K562 (cell line): ENCODE measurements around the gene YBX1. TPM values are rescaled to one million over a fixed set of nuclear protein-coding genes. Genes with fewer than 3 reads are reported as not detected.

Experiments
- ATF1 ChIP-seq, 2 experiments: fragments of 450-650 bp in 1 of 2; IDR thresholded peaks; 2 replicates each; pipeline ENCODE4 v1.6.1; 2016; ENCODE audit warnings: missing compliant biosample characterization in 1 of 2, missing genetic modification characterization in 1 of 2
- FOS ChIP-seq: IDR thresholded peaks from 3 replicates; pipeline ENCODE4 v1.6.1; 2011; ENCODE audit not compliant: insufficient read length; ENCODE audit errors: extremely low read depth
- FOXJ3 ChIP-seq: sonication (generic); formaldehyde crosslinking; IDR thresholded peaks from 2 replicates; pipeline ENCODE4 v1.4.0; 2020; ENCODE audit warnings: mild to moderate bottlenecking, missing genetic modification reagents
- FUS ChIP-seq: fragments of 200-400 bp; formaldehyde crosslinking; optimal IDR thresholded peaks from 2 replicates; pipeline ENCODE3; 2017; ENCODE audit warnings: low read depth, low read length
- KAT7 ChIP-seq: sonication (generic); formaldehyde crosslinking; IDR thresholded peaks from 2 replicates; pipeline ENCODE4 v1.8.0; 2022; ENCODE audit warnings: missing genetic modification reagents, mild to moderate bottlenecking, borderline replicate concordance
- L3MBTL2 ChIP-seq: fragments of 450-650 bp; IDR thresholded peaks from 2 replicates; pipeline ENCODE4 v1.6.1; 2016; ENCODE audit warnings: mild to moderate bottlenecking, moderate library complexity
- MEIS2 ChIP-seq: fragments of 450-650 bp; IDR thresholded peaks from 2 replicates; pipeline ENCODE4 v1.6.1; 2014; ENCODE audit warnings: mild to moderate bottlenecking; ENCODE audit not compliant: partially characterized antibody
- PATZ1 ChIP-seq: fragments of 250-450 bp; sonication (Bioruptor Pico); IDR thresholded peaks from 2 replicates; pipeline ENCODE4 v1.5.0; 2020; ENCODE audit warnings: mild to moderate bottlenecking, borderline replicate concordance
- POLR2A ChIP-seq: fragments of 450-650 bp; conservative IDR thresholded peaks from 2 replicates; pipeline ENCODE4 v1.6.1; 2016
- POLR2G ChIP-seq: fragments of 200-400 bp; formaldehyde crosslinking; IDR thresholded peaks from 2 replicates; pipeline ENCODE4 v1.6.1; 2017; ENCODE audit warnings: low read depth, mild to moderate bottlenecking, antibody characterized with exemption, low read length, moderate library complexity
- PYGO2 ChIP-seq: fragments of 450-650 bp; IDR thresholded peaks from 2 replicates; pipeline ENCODE4 v1.6.1; 2016; ENCODE audit warnings: mild to moderate bottlenecking, missing genetic modification characterization, moderate library complexity, missing compliant biosample characterization
- RB1 ChIP-seq: fragments of 450-650 bp; IDR thresholded peaks from 2 replicates; pipeline ENCODE4 v1.6.1; 2017; ENCODE audit warnings: low read depth, mild to moderate bottlenecking
- RNF219 ChIP-seq: fragments of 250-450 bp; sonication (Bioruptor Pico); IDR thresholded peaks from 2 replicates; pipeline ENCODE4 v1.5.0; 2022; ENCODE audit warnings: mild to moderate bottlenecking
- SRSF7 ChIP-seq: fragments of 200-400 bp; formaldehyde crosslinking; optimal IDR thresholded peaks from 2 replicates; pipeline ENCODE3; 2017; ENCODE audit warnings: mild to moderate bottlenecking, low read depth, low read length
- SUPT5H ChIP-seq: fragments of 450-650 bp; IDR thresholded peaks from 2 replicates; pipeline ENCODE4 v1.6.1; 2016
- TRIM25 ChIP-seq: fragments of 450-650 bp; IDR thresholded peaks from 2 replicates; pipeline ENCODE4 v1.7.0; 2016; ENCODE audit warnings: borderline replicate concordance
- ZC3H4 ChIP-seq: sonication (generic); formaldehyde crosslinking; IDR thresholded peaks from 2 replicates; pipeline ENCODE4 v1.9.0; 2021; ENCODE audit warnings: missing genetic modification reagents, borderline replicate concordance
- ZNF165 ChIP-seq: fragments of 250-450 bp; sonication (Bioruptor Pico); IDR thresholded peaks from 2 replicates; pipeline ENCODE4 v1.4.0; 2020; ENCODE audit warnings: borderline replicate concordance
- ZNF764 ChIP-seq: fragments of 250-450 bp; sonication (Bioruptor Pico); IDR thresholded peaks from 2 replicates; pipeline ENCODE4 v1.4.0; 2020; ENCODE audit warnings: low read depth, mild to moderate bottlenecking, moderate library complexity
- polyA plus RNA-seq, 8 experiments: library from polyadenylated mRNA; depleted of rRNA in 4 of 8; stranded (reverse) in 5 of 8; unstranded in 3 of 8; fragments of >200 nt; fragmentation: Nextera tagmentation in 2 of 8; fragmentation: Illumina TruSeq in 1 of 8; extraction: Ambion mirVana in 2 of 8; extraction: Trizol in 1 of 8; gene quantifications; 2 replicates each; pipeline versions ENCODE4 v1.2.1 to v1.2.3, GENCODE V29; 2011 to 2014; ENCODE audit warnings: inconsistent platforms in 1 of 8, missing spikeins in 1 of 8
- total RNA-seq, 7 experiments: library from RNA; depleted of rRNA in 6 of 7; stranded (reverse); fragments of >200 nt in 6 of 7; fragmentation: Illumina TruSeq in 2 of 7; extraction: Trizol in 2 of 7; gene quantifications; 2 replicates each; pipeline versions ENCODE4 v1.2.1 to v1.2.3, GENCODE V29; 2011 to 2021; ENCODE audit warnings: low replicate concordance in 1 of 7

Gene YBX1
- total and polyA plus RNA-seq, 9 of the 15 experiments (the other 6 are each of a cell fraction or from before 2014, with no cell fraction given), result 363 to 1,955 (median 1,216) TPM

GRCh38 chr1:42681741-42682483 is at the start of gene YBX1 (continued):
- TF ChIP-seq FUS (no peak), FOXJ3 (CRISPR knock-in tag) (no peak), TRIM25 (no peak), ZC3H4 (CRISPR knock-in tag) (no peak), KAT7 (CRISPR knock-in tag) (no peak), ZNF165 (CRISPR knock-in tag) (no peak), FOS (peak; percentile 99), POLR2G (peak; percentile 93), PYGO2 (no peak), RB1 (peak; percentile 10; the same call in 1 of the 2 replicates), L3MBTL2 (peak; percentile 73; the same call in 1 of the 2 replicates), SRSF7 (no peak), PATZ1 (no peak), MEIS2 (no peak), POLR2A (peak; percentile 98), RNF219 (CRISPR knock-in tag) (0 out of 2 replicates have a peak, but pooled peaks have one; percentile 62), ZNF764 (0 out of 2 replicates have a peak, but pooled peaks have one; percentile 21), ATF1 (CRISPR knock-in tag; IDR thresholded peaks at IDR 0.05) (no peak), ATF1 (tag; IDR thresholded peaks at IDR 0.05) (peak; percentile 75), SUPT5H (peak; percentile 96)
